T-helper 2 cell treated with Interferon-gamma antibody and Interleukin-4, amounts not matched to agents 100 ng/mL and 5 ng/mL, for 36 hours (primary cell): Measurements from ENCODE around the gene HAS3. TPM values are rescaled to one million over a fixed set of nuclear protein-coding genes. Genes with fewer than 3 reads are reported as not detected.
"Not testable (repeated sequence)": the region's sequence is repeated elsewhere in the genome, so short reads cannot be mapped to it uniquely, and the experiment has no call there.

Experiments
- intact Hi-C: fragments of 100-400 bp; cut with micrococcal nuclease; formaldehyde crosslinking; loops from one replicate; pipeline ENCODE4 v1.15.1; 2023
- total RNA-seq: library from RNA; stranded (reverse); gene quantifications from 2 replicates; pipeline ENCODE4 v1.2.3, GENCODE V29; 2022

Gene HAS3, protein sequence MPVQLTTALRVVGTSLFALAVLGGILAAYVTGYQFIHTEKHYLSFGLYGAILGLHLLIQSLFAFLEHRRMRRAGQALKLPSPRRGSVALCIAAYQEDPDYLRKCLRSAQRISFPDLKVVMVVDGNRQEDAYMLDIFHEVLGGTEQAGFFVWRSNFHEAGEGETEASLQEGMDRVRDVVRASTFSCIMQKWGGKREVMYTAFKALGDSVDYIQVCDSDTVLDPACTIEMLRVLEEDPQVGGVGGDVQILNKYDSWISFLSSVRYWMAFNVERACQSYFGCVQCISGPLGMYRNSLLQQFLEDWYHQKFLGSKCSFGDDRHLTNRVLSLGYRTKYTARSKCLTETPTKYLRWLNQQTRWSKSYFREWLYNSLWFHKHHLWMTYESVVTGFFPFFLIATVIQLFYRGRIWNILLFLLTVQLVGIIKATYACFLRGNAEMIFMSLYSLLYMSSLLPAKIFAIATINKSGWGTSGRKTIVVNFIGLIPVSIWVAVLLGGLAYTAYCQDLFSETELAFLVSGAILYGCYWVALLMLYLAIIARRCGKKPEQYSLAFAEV
- total RNA-seq, result 0.86 and 1.1 TPM in 2 replicates

- intact Hi-C loops, result loop anchor here (2.0 kb wide), 1 partner anchor 263 kb away; the partner anchor contains the start of gene TANGO6
These were observed at the start of gene HAS3 for GRCh38 chr16:69105501-69106361. TSS of gene HAS3 (plus strand) at chr16:69105653. CDS start at chr16:69109396, 3,743 bp downstream.

DNA sequence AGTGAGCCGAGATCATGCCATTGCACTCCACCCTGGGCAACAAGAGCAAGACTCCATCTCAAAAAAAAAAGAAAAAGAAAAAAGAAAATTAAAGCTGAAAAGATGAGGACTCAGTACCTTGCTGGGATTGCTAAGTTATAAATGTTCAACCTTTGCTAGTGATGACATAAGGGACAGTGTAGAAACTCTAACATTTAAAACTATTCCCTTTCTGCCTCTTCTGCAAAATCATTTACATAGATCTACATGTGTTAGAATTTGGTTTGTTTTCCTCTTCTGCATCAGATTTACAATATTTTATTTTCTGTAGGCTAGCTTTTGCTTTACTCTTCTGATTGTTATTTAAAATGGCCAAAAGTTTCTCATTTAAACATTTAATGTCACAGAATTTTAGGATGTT is 49.5 kb upstream of the HAS3 start:
- intact Hi-C loops, result no loop called here

GRCh38 chr16:69056421-69056820 is 49.0 kb upstream of the HAS3 start:
- intact Hi-C loops, result no loop called here

GRCh38 chr16:69057400-69058378 is 47.8 kb upstream of the HAS3 start:
- intact Hi-C loops, result no loop called here

DNA sequence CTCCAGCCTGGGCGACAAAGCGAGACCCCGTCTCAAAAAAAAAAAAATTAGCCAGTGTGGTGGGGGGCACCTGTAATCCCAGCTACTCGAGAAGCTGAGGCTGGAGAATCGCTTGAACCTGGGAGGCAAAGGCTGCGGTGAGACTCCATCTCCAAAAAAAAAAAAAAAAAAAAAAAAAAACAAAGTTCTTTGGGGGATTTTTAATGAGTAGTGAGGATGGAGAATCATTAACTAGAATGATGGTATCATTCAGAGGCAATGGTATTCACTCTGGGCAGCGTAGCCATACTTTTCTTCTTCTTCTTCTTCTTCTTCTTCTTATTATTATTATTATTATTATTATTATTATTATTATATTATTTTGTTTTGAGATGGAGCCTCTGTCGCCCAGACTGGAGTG is 42.0 kb upstream of the HAS3 start:
- intact Hi-C loops, result not testable (repeated sequence)

DNA sequence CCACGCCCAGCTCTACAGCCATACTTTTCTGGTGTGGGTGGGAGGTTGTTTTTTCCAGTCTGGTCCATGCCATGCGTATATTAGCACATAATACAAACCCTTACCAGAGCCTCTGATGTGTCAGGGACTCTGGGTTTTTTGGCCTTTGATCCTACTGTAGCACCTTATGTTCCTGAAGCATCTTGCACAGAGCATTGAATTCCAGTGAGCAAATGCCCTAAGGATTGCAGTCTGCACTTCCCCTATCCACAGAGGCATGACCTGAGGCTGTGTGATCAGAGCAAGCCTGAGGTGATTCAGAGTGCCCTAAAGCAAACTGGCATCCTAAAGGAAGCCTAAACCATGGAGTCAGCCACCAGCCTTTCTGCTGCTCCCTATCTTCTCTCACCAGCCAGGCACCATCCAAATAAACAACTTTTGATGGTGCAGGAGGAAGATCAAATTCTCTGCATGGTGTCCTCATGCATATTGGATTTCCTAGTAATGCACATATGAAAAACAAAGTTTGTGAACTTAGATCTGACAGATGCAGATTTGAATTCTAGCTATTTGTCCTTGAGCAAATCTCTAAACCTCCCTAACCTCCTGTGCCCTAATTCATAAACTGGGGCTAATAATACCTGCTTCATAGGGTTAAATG is 41.2 kb upstream of the HAS3 start:
- intact Hi-C loops, result no loop called here

- intact Hi-C loops, result no loop called here
These were observed 40.6 kb upstream of the HAS3 start for GRCh38 chr16:69064764-69065313.

DNA sequence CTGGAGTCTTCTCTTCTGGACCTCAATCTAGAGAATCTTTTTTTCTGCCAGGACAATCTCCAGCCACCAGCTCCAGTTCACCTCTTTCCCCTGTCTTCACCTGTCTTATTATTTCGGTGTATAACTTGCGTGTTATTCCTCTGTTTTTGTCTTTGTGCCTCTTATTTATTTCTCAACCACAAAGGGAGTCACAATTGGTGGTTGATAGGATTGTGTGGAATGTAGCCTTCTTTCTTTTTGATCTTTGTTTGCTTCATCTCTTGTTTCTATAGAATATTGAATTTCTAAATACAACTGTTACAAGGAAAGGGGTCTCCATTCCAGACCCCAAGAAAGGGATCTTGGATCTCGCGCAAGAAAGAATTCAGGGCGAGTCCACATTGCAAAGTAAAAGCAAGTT is 35.9 kb upstream of the HAS3 start:
- intact Hi-C loops, result no loop called here

DNA sequence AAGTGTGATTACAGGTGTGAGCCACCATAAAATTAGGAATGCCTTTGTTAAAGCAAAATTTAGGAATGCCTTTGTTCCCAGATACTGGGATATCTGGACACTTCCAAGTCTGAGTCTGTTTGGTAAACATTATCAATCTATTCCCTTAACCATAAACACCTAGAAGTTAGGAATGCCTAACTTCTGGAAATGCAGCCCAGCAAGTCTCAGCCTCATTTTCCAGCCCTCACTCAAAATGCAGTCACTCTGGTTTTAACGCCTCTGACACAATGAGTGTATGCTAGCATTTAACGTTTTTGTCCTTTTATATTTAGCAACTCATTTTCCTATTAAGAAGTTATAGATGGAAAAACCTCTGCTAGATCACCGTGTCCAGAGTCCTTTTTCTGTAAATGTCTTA is 34.4 kb upstream of the HAS3 start:
- intact Hi-C loops, result no loop called here

DNA sequence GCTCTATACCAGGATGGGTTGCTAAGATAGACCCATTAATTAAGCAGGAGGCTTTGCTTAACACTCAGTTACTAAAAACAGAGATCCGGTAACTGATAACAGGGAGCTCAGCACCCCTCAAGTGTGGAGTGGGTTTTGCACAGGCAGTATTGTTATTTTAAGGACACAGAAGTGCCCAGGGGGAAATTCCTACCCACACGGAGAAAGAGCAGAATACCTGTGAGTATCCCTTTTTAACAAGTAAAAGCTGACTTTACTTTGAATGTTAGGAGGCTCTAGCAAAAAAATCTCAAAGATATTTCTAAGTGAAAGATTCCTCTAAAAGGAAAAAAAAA is 32.8 kb upstream of the HAS3 start:
- intact Hi-C loops, result no loop called here

- intact Hi-C loops, result no loop called here
These were observed 32.2 kb upstream of the HAS3 start for GRCh38 chr16:69073181-69073702.

- intact Hi-C loops, result no loop called here
These were observed 28.2 kb upstream of the HAS3 start for GRCh38 chr16:69077251-69077650.

DNA sequence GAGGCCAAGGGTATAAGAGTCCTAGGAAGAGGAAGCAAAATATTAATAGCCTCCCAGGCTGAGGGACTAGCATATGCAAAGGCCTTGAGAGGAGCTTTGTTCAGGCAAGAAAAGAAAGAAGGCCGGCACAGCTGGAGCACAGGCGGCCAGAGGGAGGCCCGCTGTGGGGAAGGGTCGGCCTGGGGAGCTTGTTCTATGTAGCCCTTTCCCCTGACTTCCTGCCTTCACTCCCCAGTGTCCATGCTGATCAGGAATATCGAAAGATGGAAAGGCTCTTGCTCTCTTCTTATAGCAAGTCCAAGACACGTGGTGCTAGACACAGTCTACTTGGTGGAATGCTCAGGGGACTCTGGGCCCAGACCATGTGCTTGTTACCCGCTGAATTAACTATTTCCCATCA is 27.4 kb upstream of the HAS3 start:
- intact Hi-C loops, result no loop called here

GRCh38 chr16:69079697-69080096 is 25.8 kb upstream of the HAS3 start:
- intact Hi-C loops, result no loop called here

- intact Hi-C loops, result no loop called here
These were observed 22.0 kb upstream of the HAS3 start for GRCh38 chr16:69083306-69083941.

DNA sequence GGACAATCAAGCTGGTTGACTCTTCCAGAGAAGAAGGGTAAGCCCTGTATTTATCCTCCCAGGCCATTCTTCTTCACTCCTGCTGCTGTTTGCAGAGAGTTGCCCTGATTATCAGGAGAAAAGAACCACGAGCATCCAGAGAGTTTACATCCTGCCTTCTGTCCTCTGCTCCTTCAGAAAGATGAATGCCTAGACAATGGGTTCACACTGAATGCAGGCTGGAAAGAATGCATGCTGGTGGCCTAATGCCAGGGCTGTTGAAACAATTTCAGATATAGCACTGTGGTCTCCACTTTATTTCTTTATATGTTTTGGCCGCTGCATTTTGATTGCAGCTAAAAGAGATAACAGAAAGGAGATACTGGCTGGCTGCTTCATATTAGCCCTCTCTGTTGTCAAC is 21.2 kb upstream of the HAS3 start:
- intact Hi-C loops, result no loop called here

DNA sequence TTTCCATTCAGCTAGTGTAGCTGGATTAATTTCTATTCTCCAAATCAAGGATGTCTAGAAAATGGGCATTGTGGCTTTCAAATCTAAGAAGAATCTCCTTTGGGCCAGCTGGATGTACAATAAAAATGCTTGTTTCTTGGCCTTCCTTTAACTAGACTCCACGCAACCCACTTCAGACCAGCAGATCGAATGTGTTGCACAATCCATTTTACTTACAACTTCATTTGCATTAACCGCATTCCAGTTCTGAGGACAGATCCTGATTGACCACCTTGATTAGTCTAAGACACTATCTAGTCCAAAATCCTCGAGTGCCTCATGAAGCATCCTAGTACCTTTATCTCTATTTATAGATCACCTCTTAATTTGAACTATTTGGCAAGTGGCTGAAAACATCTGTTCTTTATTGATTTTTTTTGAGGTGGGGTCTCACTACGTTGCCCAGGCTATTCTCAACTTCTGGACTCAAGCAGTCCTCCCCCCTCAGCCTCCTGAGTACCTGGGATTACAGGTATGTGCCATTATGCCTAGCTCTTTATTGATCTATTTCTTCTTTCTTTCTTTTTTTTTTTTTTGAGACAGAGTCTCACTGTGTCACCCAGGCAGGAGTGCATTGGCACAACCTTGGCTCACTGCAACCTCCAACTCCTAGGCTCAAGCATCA is 20.3 kb upstream of the HAS3 start:
- intact Hi-C loops, result no loop called here

DNA sequence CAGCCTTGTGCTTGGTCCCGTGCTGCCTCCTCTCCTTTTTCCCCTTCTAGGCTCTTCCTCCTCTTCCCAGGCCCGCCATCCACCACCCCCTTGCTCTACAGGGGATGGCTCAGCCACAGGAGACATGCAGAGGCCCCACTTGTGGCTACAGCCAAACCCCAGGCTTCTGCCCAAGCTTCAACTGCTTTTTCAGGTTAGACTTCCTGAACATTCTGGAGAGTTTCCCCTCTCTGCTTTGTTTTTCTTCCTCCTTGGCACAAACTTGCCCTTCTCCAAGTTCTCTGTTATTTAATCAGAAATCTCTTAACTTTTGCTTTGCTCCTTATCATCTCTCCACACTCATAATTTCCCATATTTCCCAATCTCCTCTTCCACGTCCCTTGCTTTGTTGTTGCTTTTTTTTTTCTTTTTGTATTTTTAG is 18.3 kb upstream of the HAS3 start:
- intact Hi-C loops, result no loop called here

DNA sequence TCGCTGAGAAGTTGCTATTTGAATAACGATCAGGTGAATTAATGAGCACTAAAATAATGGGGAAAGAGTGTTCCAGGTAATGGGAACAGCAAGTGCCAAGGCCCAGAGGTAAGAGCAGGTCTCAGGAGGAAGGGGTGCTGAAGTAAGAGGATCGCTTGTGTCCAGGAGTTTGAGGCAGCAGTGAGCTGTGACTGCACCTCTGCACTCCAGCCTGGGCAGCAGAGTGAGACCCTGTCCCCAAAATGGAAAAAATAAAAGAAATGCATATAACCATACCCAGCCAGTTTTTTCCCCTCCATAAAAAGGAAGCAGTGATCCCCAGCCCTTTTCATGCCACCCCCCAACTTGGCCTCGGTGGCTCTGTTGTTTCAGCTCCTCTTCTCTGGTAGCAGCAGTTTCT is 16.8 kb upstream of the HAS3 start:
- intact Hi-C loops, result no loop called here
